Ovary (tissue), 9 donors: ENCODE results near the gene PCDHGA1. TPM values are rescaled to one million over a fixed set of nuclear protein-coding genes. Genes with fewer than 3 reads are reported as not detected.

Experiments used
- DNase-seq, 5 donors: peaks; one replicate each; pipeline ENCODE4 v3.0.0-alpha.2; 2019 to 2020
- H3K27ac ChIP-seq, 2 donors: fragments of 200-600 bp; one replicate each; pipeline versions ENCODE4 v1.5.1 to v1.8.0; 2019 to 2022
- H3K27me3 ChIP-seq: fragments of 200-600 bp; one replicate; pipeline ENCODE4 v1.8.0; 2022
- H3K36me3 ChIP-seq: fragments of 200-600 bp; sonication (generic); one replicate; pipeline ENCODE4 v1.5.1; 2019
- H3K4me1 ChIP-seq: one replicate; pipeline ENCODE4 v1.8.1; 2013; ENCODE audit warnings: mild to moderate bottlenecking, moderate library complexity; ENCODE audit not compliant: insufficient read depth
- H3K4me3 ChIP-seq: fragments of 200-600 bp; sonication (generic); one replicate; pipeline ENCODE4 v1.5.1; 2017
- H3K9me3 ChIP-seq, 2 donors: fragments of 200-600 bp in 1 of 2; sonication (generic) in 1 of 2; one replicate each; pipeline versions ENCODE4 v1.5.1 to v1.8.1; 2013 to 2019; ENCODE audit warnings: mild to moderate bottlenecking in 1 of 2, moderate library complexity in 1 of 2
- EP300 ChIP-seq: sonication (generic); formaldehyde crosslinking; IDR thresholded peaks from one replicate; pipeline ENCODE4 v1.6.1; 2017; ENCODE audit warnings: antibody characterized with exemption
- POLR2A ChIP-seq: fragments of 450-650 bp; IDR thresholded peaks from one replicate; pipeline ENCODE4 v1.6.1; 2017; ENCODE audit warnings: antibody characterized with exemption, mild to moderate bottlenecking, moderate library complexity
- WGBS, 3 donors: extraction: QIAGEN DNeasy Blood & Tissue Kit in 1 of 3; methylation state at CpG; one replicate each; pipeline versions ENCODE4 v1.1.5 to v1.1.7; 2013 to 2017; 5-methylcytosine and 5-hydroxymethylcytosine counted together
- intact Hi-C, 4 donors: fragments of 100-400 bp; cut with DNase I; formaldehyde crosslinking; loops; one replicate each; pipeline versions ENCODE4 v1.11.0 to v1.15.1; 2022 to 2023
- polyA plus RNA-seq, 2 donors: library from polyadenylated mRNA; stranded (reverse); fragments of 200-250 nt in 1 of 2; fragments of 350-450 nt in 1 of 2; fragmentation: Illumina TruSeq in 1 of 2; extraction: RNeasy Lipid Tissue Mini Kit (QIAGEN cat#74804) in 1 of 2; gene quantifications; one replicate each; pipeline ENCODE4 v1.2.3, GENCODE V29; 2013 to 2014
- total RNA-seq, 7 donors: library from RNA; depleted of rRNA in 2 of 7; stranded (reverse); fragments of >200 nt in 2 of 7; fragmentation: NEBNext Ultra II Directional in 3 of 7; extraction: Animal tissue kit (Norgen Biotek cat#: 25700) in 3 of 7; gene quantifications; one replicate each; pipeline versions ENCODE4 v1.1.0 to v1.2.4, GENCODE V29; 2016 to 2023
- TF ChIP-seq, protein P1 (sequence below), 3 donors: fragments of 450-650 bp in 2 of 3; fragments of 200-600 bp in 1 of 3; IDR thresholded peaks; one replicate each; pipeline versions ENCODE4 v1.5.1 to v1.8.0; 2016 to 2022; ENCODE audit warnings: antibody characterized with exemption in 3 of 3, mild to moderate bottlenecking in 1 of 3
- donor health status: DM: no; HTN: no; CAD: no; lungs with moderate emphysema.
- donor health status: DM: no; HTN: no; CAD: no.
- donor health status: Bipolar disorder and iron deficiency.
- donor health status: DM: yes; HTN: yes; CAD: no.
- donor health status: DM: no; HTN: no; CAD: no.
- donor health status: DM: yes; HTN: yes; CAD: no.

PCDHGA1 gene
- total and polyA plus RNA-seq, 9 donors, result 0.29 to 2.8 (median 0.94) TPM

GRCh38 chr5:141366016-141366896 is 35.9 kb downstream of the PCDHGA1 start:
- H3K4me3 ChIP-seq, result no peak overlapping the region
- no peaks in the 10 kb centered on the region for H3K4me1 ChIP-seq
- H3K9me3 ChIP-seq, result peaks cover 0 to 53% of the 10 kb centered on the region in 2 donors
- DNase-seq, result no peak
- intact Hi-C loops, result no loop called here
- 28 to 44% (median 29%) methylated on average over 36 to 46 of the region's 46 CpGs for whole genome bisulfite sequencing, 3 donors
- no peak for TF ChIP-seq EP300
- no peak for TF ChIP-seq POLR2A
- TF ChIP-seq, protein P1, sequence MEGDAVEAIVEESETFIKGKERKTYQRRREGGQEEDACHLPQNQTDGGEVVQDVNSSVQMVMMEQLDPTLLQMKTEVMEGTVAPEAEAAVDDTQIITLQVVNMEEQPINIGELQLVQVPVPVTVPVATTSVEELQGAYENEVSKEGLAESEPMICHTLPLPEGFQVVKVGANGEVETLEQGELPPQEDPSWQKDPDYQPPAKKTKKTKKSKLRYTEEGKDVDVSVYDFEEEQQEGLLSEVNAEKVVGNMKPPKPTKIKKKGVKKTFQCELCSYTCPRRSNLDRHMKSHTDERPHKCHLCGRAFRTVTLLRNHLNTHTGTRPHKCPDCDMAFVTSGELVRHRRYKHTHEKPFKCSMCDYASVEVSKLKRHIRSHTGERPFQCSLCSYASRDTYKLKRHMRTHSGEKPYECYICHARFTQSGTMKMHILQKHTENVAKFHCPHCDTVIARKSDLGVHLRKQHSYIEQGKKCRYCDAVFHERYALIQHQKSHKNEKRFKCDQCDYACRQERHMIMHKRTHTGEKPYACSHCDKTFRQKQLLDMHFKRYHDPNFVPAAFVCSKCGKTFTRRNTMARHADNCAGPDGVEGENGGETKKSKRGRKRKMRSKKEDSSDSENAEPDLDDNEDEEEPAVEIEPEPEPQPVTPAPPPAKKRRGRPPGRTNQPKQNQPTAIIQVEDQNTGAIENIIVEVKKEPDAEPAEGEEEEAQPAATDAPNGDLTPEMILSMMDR (IDR thresholded peaks at IDR 0.05), result no peak
- no peaks in the 10 kb centered on the region for H3K36me3 ChIP-seq
- no peak overlapping the region for H3K27ac ChIP-seq
- no peaks in the 10 kb centered on the region for H3K27me3 ChIP-seq

- TF ChIP-seq, protein P1 (IDR thresholded peaks at IDR 0.05), result no peak
- TF ChIP-seq POLR2A (no peak), EP300 (no peak)
- 16 to 22% (median 21%) methylated on average over 32 of the region's 32 CpGs for WGBS, 3 donors
- no peak for DNase-seq
- Histone ChIP-seq H3K4me3 (no peak within 1 kb of the TSS), H3K9me3 (peaks cover 5 to 45% of the 10 kb centered on the region in 2 donors), H3K27ac (no peak within 1 kb of the TSS), H3K36me3 (no peaks in the 10 kb centered on the region), H3K4me1 (no peaks in the 10 kb centered on the region), H3K27me3 (no peaks in the 10 kb centered on the region)
- intact Hi-C loops, result no loop called here
Measured at GRCh38 chr5:141369994-141370848, 39.9 kb downstream of the PCDHGA1 start, which contains the start of gene PCDHGB3. Gene PCDHGB3 (plus strand): TSS chr5:141370242. CDS start chr5:141370395, 153 bp downstream.

DNA sequence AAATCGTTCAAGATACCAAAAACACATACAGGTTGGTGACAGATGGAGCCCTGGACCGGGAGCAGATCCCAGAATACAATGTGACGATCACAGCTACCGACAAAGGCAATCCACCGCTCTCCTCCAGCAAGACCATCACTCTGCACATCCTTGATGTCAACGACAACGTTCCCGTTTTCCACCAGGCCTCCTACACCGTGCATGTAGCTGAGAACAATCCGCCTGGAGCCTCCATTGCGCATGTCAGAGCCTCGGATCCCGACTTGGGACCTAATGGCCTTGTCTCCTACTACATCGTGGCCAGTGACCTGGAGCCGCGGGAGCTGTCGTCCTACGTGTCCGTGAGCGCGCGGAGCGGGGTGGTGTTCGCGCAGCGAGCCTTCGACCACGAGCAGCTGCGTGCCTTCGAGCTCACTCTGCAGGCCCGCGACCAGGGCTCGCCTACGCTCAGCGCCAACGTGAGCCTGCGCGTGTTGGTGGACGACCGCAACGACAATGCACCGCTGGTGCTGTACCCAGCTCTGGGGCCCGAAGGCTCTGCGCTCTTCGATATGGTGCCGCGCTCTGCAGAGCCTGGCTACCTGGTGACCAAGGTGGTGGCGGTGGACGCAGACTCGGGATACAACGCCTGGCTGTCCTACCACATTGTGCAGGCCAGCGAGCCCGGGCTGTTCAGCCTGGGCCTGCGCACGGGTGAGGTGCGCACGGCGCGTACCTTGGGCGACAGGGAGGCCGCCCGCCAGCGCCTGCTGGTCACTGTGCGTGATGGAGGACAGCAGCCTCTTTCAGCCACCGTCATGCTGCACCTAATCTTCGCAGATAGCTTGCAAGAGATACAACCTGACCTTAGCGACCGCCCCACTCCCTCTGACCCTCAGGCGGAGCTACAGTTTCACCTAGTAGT is 41.5 kb downstream of the PCDHGA1 start:
- TF ChIP-seq POLR2A (no peak), EP300 (no peak)
- TF ChIP-seq, protein P1 (IDR thresholded peaks at IDR 0.05), result no peak
- Histone ChIP-seq H3K9me3 (peaks cover 5 to 44% of the 10 kb centered on the region in 2 donors), H3K4me3 (no peak overlapping the region), H3K27me3 (no peaks in the 10 kb centered on the region), H3K4me1 (no peaks in the 10 kb centered on the region), H3K27ac (no peak overlapping the region), H3K36me3 (no peaks in the 10 kb centered on the region)
- no peak for DNase-seq
- intact Hi-C loops, result no loop called here
- 28 to 40% (median 30%) methylated on average over 47 to 69 of the region's 69 CpGs for WGBS, 3 donors
